Fibroblast of skin of left biceps (primary cell): ENCODE data around the gene IL22RA1.

Experiments
- DNase-seq, 2 experiments: peaks; one replicate each; pipeline ENCODE4 v3.0.0-alpha.2; 2013; ENCODE audit warnings: low read depth in 2 of 2

The IL22RA1 gene

DNA sequence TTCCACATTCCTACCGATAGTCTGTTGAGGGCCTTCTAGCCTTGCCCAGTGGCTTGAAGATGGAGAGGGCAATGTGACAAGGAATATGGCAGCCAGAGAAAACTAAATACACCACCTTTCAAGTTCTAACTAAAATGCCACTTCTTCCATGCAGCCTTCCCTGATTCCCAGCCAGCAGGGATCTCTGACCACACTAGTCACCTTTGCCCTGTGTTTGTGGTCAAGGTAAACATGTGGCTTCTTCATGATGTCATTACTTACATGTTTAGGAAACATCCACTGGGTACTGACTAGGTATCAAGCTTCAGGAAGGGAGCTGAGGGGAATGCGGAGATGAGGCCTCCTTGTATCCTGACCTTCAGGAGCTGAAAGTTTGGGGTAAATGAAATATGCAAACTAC is 22.6 kb upstream of the IL22RA1 start:
- no peak for DNase-seq

GRCh38 chr1:24164004-24164403 is 21.1 kb upstream of the IL22RA1 start:
- no peak for DNase-seq

- no peak for DNase-seq
Observed at GRCh38 chr1:24162201-24162600, 19.3 kb upstream of the IL22RA1 start.

- no peak for DNase-seq
Observed at GRCh38 chr1:24161270-24161669, 18.3 kb upstream of the IL22RA1 start.

DNA sequence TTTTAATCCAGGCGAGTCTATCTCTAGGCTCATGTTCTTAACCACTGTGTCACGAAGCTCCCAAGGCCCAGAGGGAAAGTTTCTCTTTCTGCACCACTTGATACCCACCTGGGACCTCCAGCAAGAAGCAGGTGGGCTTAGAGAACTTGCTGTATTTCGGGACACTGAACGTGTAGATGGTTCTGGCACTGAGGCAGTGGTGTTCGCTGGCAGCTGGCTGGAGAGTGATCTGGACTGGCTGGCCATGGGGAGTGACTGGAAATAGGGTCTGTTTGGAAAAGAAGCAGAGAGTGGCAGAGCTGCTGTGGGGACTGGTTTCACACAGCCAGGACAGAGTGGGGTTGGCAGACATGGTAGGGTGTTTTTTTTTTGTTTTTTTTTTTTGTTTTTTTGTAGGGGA is 16.4 kb upstream of the IL22RA1 start:
- DNase-seq = no peak

DNA sequence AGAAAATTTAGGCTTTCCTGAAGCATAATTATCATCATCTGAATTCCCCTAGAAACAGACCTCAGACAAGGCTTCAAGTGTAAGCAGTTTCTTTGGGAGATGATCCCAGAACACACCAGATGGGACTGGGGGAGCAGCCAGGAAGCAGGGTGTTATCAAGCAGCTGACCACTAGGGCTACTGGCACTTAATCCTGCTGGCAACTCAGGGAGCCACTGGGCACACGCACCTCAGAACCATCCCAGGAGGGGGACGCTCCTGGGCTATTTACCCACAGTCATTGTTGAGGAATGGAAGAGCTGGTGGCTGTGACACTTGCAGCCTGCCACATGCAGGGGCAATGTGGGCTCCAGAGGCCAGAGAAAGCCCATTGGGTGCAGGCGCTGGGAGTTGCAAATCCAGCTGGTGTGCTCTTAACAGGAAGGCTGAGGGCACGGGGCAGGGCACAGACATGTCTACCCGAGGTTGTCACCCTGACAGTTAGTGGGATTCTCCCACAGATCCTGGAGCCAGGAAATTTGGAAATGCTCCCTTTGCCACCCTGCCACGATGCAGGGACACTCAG is 15.1 kb upstream of the IL22RA1 start:
- DNase-seq = no peak

DNA sequence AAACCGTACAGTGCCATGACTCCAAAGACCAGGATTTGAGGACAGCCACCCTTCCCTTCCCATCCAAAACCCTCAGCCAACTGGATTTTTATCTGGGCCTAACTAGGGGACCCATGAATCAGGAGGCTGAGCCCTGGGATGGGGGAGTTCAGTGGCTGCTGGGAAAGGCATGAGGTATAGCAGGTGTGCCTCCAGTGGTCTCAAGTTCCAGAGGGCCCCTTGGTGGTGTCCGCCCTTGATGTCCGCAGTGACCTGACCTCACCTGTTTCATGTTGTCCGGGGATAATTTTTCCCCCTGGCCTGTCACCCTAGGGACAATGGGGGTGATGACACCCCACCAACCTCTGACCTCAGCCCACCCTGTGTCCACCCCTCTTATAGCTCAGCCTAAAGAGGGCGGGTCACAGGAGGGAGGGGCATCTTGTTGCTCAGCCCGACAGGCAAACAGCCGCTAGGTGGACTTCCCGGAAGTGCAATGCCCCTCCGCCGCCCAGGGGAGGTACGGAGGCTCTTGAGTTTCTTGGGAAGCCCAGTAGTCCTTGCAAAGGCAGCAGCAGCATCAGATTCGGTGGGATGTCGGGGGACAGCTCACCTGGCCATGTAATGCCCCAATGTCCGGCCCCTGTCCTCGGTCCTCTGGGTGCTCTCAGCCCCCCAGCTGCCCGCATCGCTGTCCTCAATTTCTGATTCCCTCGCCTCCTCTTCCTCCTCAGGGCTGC is 13.8 kb upstream of the IL22RA1 start:
- no peak for DNase-seq

DNA sequence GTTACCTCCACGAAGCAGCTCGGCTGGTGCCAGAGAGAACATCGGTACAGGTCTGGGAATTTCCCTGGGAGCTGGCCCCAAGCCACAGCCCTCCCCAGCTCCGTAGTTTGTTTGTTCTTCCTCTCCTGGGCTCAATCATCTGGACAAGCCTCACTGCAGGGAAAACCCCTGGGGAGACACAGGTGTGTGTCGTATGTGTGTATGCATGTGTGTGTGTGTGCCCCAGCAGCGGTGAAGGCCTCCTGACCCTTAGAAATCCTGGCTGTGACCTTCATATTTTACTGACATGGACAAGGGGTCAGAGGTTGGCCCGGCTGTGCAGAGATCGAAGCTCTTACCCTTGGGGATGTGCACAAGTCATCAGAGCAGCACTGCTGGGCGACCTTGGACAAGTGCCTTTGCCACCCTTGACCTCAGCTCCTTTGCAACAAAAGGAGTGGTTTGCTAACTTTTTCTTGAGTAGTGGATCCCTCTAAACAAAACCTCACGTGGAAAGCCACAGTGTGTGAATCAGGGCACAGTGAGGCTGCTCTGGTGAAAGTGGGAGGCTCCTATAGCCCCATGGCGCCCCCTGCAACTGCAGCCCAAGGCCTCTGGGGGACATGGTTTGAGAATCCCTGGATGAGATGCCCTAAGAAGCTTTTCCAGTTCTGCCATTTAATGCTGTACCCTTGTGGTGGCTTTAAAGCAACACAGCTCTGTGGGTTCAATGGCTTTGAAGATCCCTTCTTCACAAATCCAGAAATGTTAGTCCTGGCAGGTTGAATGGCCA is 12.3 kb upstream of the IL22RA1 start:
- DNase-seq = no peak

DNA sequence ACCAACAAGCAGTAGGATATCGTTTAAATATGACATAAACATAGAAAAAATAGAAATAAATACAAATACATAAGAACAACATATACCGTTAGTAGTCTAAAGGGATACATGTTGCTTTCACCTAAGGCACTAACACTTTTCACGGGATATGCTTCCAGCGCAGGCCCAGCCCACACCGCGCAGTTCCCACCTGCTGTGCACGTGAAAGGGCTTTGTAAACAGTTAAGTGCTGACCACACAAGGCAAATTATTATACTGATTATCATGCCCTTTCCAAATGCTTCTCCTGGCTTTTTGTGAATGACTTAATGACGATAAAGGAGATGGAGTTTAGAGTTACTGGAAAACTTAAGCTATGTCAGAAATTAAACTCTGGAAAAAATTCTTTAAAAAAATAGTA is 11.3 kb upstream of the IL22RA1 start:
- no peak for DNase-seq

GRCh38 chr1:24152631-24153494 is 9.9 kb upstream of the IL22RA1 start:
- no peak for DNase-seq

DNA sequence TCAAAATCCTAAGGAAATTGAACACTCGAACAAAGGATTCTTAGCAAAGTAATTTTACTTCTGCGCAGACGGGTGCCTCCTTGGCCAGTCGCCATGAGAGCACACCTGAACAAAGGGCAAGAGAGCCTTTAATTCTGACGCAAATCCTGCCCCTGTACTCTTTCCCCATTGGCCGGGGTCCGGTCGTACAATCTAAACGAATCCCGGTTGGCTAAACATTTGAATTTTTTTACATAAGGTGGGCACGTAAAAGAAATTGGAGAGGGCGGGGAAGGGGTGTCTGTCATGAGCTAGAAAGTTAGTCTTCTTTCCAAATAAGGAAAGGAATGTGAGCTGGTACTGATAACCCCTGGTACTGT is 8.2 kb upstream of the IL22RA1 start:
- DNase-seq = no peak

- peak; percentile 23 to 30 for DNase-seq
Observed at GRCh38 chr1:24150234-24151174, 7.6 kb upstream of the IL22RA1 start.

DNA sequence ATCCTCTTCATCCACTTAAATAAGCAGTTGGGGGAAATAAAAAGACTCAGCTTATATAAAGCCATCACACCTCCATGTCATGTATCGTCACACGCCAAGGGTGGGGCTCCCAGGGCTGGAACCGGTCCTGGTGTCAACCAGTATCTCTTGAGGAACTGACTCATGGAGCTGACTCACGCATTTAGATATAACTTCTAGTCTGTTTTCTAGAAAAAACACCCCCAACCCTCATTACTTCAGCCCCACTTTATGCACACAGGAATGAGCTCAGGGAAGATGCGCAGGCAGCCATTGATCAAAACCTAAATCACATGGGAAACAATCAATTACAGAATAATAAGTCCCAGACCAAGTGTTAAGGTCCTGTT is 6.9 kb upstream of the IL22RA1 start:
- DNase-seq = peak in 1 of 2 experiments; percentile 2

DNA sequence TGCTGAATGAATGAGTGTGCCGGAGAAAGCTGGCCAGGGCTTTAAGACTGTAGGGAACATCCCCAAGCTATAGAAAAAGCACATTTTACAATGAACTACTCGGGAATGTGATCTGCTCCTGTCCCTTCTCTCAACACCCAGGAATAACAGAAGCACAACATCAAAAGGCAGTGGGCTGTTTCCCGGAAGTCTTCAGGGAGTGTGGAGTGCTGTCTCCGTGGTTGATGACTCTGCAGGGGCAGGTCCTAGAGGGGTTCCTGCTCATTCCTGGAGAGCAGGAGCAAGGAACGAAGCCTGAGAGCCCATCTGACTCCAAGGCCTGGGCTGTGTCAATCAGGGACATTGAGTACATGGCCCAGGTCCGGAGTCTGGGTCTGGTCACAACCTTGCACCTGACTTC is 4.9 kb upstream of the IL22RA1 start:
- no peak for DNase-seq

GRCh38 chr1:24147194-24147593 is 4.3 kb upstream of the IL22RA1 start:
- no peak for DNase-seq

- no peak for DNase-seq
Observed at GRCh38 chr1:24141311-24141997, 1.5 kb downstream of the IL22RA1 start.

DNA sequence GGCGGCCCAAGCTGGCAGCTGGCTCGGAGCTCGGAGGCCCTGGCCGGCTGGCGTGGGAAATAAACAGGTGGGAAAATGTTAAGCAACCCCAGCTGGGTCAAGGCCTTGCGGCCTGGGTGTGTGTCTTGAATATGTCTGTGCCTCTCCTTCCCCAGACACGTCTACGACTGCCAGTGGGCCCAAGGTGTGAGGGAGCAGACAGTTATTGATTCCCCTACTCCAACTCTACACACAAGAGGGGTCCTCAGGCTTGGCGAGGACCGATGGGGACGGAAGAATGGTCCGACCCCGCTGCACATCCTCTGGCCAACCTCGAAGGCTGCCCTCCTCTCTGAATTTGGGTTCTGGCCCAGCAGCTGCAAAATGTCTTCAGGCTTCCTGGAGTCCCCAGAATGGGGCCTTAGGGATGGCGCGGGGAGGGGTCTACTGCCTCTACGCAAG is 2.2 kb downstream of the IL22RA1 start:
- no peak for DNase-seq

DNA sequence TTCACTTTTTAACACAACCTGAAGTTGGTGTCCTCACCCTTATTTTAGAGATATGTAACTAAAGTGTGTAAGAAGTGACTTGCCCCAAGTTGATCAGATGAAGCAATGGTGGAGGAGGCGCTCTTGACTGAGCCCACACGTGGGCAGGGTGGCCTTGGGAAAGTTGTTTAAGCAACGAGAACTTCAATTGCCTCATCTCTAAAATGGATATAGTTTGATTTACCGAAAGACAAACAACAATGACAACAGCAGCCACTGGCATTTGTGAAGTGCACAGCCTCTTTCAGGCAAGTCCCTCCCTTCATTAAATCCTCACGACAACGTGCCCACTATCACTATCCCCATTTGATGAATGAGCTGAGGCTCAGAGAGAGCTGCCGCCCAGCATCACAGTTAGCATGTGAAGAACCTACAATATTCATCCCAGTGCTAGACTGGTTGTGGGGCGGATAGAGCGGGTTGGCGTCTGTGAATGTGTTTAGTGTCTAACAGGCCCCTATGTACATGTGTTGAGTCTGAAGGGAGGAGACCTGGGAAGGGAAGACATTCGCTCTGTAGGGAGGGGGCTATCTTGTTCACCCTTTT is 3.0 kb downstream of the IL22RA1 start:
- DNase-seq = no peak

- no peak for DNase-seq
Observed at GRCh38 chr1:24139222-24139489, 3.8 kb downstream of the IL22RA1 start.

- no peak for DNase-seq
Observed at GRCh38 chr1:24138476-24139221, 4.3 kb downstream of the IL22RA1 start.
